ENCODE data around the gene LMX1B.

DNA sequence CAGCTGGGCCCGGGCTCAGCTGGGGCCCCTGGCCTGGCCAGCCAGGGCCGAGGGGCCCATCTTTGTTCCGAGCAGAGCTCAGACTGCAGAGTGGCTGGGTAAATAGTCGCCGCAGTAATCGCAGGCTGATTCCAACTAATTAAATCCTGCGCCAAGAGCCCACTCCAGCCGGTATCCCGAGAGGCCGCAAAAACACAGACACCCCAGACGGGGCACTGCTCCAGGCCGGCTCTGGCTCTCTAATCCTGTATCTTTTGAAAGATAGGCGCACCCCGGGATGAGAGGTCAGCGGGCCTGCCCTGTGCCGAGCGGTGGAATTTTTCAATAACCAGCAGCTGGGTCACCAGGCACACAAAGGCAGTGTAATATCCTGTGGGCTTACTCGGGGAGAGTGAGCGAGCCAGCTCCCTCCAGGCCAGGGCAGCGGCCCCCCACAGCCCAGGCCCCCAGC is 57.7 kb downstream of the LMX1B start:
- TF ChIP-seq, protein P1, sequence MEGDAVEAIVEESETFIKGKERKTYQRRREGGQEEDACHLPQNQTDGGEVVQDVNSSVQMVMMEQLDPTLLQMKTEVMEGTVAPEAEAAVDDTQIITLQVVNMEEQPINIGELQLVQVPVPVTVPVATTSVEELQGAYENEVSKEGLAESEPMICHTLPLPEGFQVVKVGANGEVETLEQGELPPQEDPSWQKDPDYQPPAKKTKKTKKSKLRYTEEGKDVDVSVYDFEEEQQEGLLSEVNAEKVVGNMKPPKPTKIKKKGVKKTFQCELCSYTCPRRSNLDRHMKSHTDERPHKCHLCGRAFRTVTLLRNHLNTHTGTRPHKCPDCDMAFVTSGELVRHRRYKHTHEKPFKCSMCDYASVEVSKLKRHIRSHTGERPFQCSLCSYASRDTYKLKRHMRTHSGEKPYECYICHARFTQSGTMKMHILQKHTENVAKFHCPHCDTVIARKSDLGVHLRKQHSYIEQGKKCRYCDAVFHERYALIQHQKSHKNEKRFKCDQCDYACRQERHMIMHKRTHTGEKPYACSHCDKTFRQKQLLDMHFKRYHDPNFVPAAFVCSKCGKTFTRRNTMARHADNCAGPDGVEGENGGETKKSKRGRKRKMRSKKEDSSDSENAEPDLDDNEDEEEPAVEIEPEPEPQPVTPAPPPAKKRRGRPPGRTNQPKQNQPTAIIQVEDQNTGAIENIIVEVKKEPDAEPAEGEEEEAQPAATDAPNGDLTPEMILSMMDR (IDR thresholded peaks at IDR 0.05) = no peak
- TF ChIP-seq, protein P2, sequence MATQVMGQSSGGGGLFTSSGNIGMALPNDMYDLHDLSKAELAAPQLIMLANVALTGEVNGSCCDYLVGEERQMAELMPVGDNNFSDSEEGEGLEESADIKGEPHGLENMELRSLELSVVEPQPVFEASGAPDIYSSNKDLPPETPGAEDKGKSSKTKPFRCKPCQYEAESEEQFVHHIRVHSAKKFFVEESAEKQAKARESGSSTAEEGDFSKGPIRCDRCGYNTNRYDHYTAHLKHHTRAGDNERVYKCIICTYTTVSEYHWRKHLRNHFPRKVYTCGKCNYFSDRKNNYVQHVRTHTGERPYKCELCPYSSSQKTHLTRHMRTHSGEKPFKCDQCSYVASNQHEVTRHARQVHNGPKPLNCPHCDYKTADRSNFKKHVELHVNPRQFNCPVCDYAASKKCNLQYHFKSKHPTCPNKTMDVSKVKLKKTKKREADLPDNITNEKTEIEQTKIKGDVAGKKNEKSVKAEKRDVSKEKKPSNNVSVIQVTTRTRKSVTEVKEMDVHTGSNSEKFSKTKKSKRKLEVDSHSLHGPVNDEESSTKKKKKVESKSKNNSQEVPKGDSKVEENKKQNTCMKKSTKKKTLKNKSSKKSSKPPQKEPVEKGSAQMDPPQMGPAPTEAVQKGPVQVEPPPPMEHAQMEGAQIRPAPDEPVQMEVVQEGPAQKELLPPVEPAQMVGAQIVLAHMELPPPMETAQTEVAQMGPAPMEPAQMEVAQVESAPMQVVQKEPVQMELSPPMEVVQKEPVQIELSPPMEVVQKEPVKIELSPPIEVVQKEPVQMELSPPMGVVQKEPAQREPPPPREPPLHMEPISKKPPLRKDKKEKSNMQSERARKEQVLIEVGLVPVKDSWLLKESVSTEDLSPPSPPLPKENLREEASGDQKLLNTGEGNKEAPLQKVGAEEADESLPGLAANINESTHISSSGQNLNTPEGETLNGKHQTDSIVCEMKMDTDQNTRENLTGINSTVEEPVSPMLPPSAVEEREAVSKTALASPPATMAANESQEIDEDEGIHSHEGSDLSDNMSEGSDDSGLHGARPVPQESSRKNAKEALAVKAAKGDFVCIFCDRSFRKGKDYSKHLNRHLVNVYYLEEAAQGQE (IDR thresholded peaks at IDR 0.05; ENCODE audit: insufficient read depth in 1 of 2, low read depth in 2 of 2, low read length in 1 of 2) = no peak
- TF ChIP-seq TCF7L2 (IDR thresholded peaks at IDR 0.05; ENCODE audit: low read depth, low read length) = no peak
- TF ChIP-seq POLR2AphosphoS5 (IDR thresholded peaks at IDR 0.05; ENCODE audit: low read depth, low read length) = no peak
